GM20000 (cell line): ENCODE results near the gene TMEM171.

ENCODE experiments used
- DNase-seq: peaks from one replicate; pipeline ENCODE4 v3.0.0; 2012; ENCODE audit warnings: low spot score
- CTCF ChIP-seq: IDR thresholded peaks from 2 replicates; pipeline ENCODE4 v1.5.1; 2012; ENCODE audit warnings: mild to moderate bottlenecking, control low read depth; ENCODE audit errors: extremely low read depth, missing control alignments

The TMEM171 gene

GRCh38 chr5:73152411-73153388 is 32.3 kb downstream of the TMEM171 start:
- TF ChIP-seq CTCF, result no peak
- no peak for DNase-seq

GRCh38 chr5:73153513-73153912 is 33.1 kb downstream of the TMEM171 start:
- DNase-seq, result no peak
- no peak for TF ChIP-seq CTCF

GRCh38 chr5:73154208-73155006 is 34.0 kb downstream of the TMEM171 start:
- no peak for DNase-seq
- TF ChIP-seq CTCF, result no peak

GRCh38 chr5:73155271-73156222 is 35.2 kb downstream of the TMEM171 start:
- no peak for TF ChIP-seq CTCF
- no peak for DNase-seq

- DNase-seq, result no peak
- TF ChIP-seq CTCF, result no peak
Observed at GRCh38 chr5:73157414-73158303, 37.3 kb downstream of the TMEM171 start.

GRCh38 chr5:73158313-73158712 is 37.9 kb downstream of the TMEM171 start:
- DNase-seq, result no peak
- no peak for TF ChIP-seq CTCF
